Measurements from ENCODE around the gene RRAS2. TPM values are rescaled to one million over a fixed set of nuclear protein-coding genes. Genes with fewer than 3 reads are reported as not detected.

RRAS2 gene
- total RNA-seq, 1 donor from 2014 or later, result 45.3 TPM

DNA sequence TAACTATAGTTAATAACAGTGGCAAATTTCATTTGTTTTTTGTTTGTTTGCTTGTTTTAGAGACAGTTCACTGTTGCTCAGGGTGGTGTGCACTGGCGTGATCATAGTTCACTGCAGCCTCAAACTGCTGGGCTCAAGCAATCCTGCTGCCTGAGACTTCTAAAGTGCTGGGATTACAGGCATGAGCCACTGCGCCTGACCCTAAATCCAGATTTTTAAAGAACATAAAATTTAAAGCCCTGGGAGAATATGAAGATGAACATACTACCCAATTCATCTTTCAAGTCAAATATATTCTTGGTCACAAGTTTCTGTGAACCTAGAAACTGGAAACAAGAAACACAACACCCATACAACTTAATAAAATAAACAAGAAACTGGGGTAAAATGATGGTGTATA lies 28.1 kb downstream of the RRAS2 start:
- Histone ChIP-seq H3K4me3 (no peak overlapping the region), H3K27me3 (ENCODE audit: low read depth) (no peaks in the 10 kb centered on the region), H3K36me3 (no peaks in the 10 kb centered on the region), H3K9me3 (replicated peaks) (peaks cover under 1% of the 10 kb centered on the region), H3K27ac (replicated peaks) (no peak overlapping the region), H3K4me1 (peaks cover 26% of the 10 kb centered on the region)
- TF ChIP-seq, protein P1, sequence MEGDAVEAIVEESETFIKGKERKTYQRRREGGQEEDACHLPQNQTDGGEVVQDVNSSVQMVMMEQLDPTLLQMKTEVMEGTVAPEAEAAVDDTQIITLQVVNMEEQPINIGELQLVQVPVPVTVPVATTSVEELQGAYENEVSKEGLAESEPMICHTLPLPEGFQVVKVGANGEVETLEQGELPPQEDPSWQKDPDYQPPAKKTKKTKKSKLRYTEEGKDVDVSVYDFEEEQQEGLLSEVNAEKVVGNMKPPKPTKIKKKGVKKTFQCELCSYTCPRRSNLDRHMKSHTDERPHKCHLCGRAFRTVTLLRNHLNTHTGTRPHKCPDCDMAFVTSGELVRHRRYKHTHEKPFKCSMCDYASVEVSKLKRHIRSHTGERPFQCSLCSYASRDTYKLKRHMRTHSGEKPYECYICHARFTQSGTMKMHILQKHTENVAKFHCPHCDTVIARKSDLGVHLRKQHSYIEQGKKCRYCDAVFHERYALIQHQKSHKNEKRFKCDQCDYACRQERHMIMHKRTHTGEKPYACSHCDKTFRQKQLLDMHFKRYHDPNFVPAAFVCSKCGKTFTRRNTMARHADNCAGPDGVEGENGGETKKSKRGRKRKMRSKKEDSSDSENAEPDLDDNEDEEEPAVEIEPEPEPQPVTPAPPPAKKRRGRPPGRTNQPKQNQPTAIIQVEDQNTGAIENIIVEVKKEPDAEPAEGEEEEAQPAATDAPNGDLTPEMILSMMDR (IDR thresholded peaks at IDR 0.05; ENCODE audit: borderline replicate concordance), result no peak
- intact Hi-C loops (cut with micrococcal nuclease), result no loop called here
- DNase-seq, result no peak

DNA sequence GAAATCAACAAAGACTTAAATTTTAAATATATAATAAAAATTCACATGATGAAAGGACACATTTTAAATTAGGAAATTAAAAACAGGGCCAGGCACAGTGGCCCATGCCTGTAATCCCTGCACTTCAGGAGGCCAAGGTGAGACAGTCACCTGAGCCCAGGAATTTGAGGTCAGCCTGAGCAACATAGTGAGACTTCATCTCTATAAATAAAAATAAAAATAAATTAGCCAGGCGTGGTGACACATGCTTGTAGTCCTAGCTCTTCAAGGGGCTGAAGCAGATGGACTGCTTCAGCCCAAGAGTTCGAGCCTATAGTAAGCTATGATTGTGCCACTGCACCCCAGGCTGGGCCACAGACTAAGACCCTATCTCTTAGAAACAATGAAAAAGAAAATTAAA lies 29.3 kb downstream of the RRAS2 start:
- H3K9me3 ChIP-seq (replicated peaks), result no peaks in the 10 kb centered on the region
- H3K4me3 ChIP-seq, result no peak overlapping the region
- no peak for DNase-seq
- H3K27ac ChIP-seq (replicated peaks), result no peak overlapping the region
- no peaks in the 10 kb centered on the region for H3K36me3 ChIP-seq
- TF ChIP-seq, protein P1 (IDR thresholded peaks at IDR 0.05; ENCODE audit: borderline replicate concordance), result no peak
- peaks cover 22% of the 10 kb centered on the region for H3K4me1 ChIP-seq
- intact Hi-C loops (cut with micrococcal nuclease), result no loop called here
- no peaks in the 10 kb centered on the region for H3K27me3 ChIP-seq (ENCODE audit: low read depth)

DNA sequence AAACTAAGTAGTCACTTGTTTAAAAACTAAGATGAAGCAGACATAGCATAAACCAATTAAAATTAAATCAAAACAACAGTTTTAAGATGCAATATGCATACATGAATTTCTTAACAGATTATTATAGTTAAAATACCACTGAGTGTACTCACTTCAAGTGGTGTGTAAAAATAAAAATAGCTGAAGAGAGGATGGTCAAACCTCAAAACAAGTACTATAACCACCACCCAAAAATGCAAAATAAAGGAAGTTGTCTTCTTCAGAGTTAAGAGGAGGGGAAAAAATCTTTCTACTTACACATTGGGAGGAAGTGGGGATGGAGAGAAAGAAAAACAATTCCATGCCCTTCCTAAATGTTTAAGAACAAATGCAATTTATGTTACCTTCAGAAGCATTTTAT lies 31.9 kb downstream of the RRAS2 start:
- H3K9me3 ChIP-seq (replicated peaks), result no peaks in the 10 kb centered on the region
- H3K4me3 ChIP-seq, result no peak overlapping the region
- no peaks in the 10 kb centered on the region for H3K27me3 ChIP-seq (ENCODE audit: low read depth)
- H3K36me3 ChIP-seq, result no peaks in the 10 kb centered on the region
- H3K4me1 ChIP-seq, result peaks cover 28% of the 10 kb centered on the region
- no peak overlapping the region for H3K27ac ChIP-seq (replicated peaks)
- no peak for DNase-seq
- intact Hi-C loops (cut with micrococcal nuclease), result no loop called here
- TF ChIP-seq, protein P1 (IDR thresholded peaks at IDR 0.05; ENCODE audit: borderline replicate concordance), result no peak

DNA sequence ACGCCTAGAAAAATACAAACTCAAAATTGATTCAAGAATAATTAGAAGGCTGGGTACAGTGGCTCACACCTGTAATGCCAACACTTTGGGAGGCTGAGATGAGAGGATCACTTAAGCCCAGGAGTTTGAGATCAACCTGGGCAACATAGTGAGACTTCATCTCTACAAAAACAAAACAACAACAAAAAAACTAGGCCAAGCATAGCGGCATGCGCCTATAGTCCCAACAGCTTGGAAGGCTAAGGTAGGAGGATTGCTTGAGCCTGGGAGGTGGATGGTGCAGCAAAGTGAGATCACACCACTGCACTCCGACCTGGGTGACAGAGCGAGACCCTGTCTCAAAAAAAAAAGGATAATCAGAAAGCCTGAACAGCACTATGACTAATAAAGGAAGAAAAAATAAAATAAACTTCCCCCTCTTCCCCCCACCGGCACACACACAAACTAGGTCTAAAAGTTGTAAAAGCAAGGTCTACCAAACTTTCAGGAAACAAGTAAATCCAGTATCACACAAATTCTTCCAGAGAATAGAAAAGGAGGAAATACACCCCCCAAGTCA lies 35.8 kb downstream of the RRAS2 start:
- no peaks in the 10 kb centered on the region for H3K9me3 ChIP-seq (replicated peaks)

DNA sequence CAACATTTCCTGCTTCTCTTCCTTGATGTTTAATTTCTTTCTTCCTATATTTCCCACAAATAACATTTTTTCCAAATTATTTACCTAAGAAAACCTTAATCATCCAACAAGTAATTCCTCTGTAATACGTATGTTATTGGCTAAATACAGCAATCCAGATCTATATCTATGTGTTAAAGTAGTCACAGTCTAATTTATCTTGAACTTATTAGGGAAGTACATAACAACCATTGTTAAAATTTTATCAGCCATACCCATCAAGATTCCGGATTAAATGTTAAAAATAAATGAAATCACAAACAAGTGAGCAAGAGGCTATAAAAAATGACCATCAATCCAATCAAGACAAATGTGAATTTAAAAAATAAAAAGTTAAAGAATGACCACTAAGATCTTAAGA lies 36.5 kb downstream of the RRAS2 start:
- H3K9me3 ChIP-seq (replicated peaks), result no peaks in the 10 kb centered on the region
- intact Hi-C loops (cut with micrococcal nuclease), result no loop called here
- no peak for DNase-seq
- H3K36me3 ChIP-seq, result no peaks in the 10 kb centered on the region
- no peak overlapping the region for H3K27ac ChIP-seq (replicated peaks)
- TF ChIP-seq, protein P1 (IDR thresholded peaks at IDR 0.05; ENCODE audit: borderline replicate concordance), result no peak
- H3K4me3 ChIP-seq, result no peak overlapping the region
- H3K4me1 ChIP-seq, result peaks cover 29% of the 10 kb centered on the region
- no peaks in the 10 kb centered on the region for H3K27me3 ChIP-seq (ENCODE audit: low read depth)

More for the DNA sequence above, 35.8 kb downstream of the RRAS2 start:
- Histone ChIP-seq H3K27ac (replicated peaks) (no peak overlapping the region), H3K4me3 (no peak overlapping the region), H3K27me3 (ENCODE audit: low read depth) (no peaks in the 10 kb centered on the region), H3K36me3 (no peaks in the 10 kb centered on the region), H3K4me1 (peaks cover 34% of the 10 kb centered on the region)
- no peak for DNase-seq
- TF ChIP-seq, protein P1 (IDR thresholded peaks at IDR 0.05; ENCODE audit: borderline replicate concordance), result no peak
- intact Hi-C loops (cut with micrococcal nuclease), result no loop called here
